SK-N-SH treated with all-trans-retinoic acid at 6 μM for 48 hours (cell line): ENCODE measurements around the gene OR2AK2.
A peak's percentile ranks its signal among the peaks of the same experiment; 100 is the strongest.

ENCODE experiments used
- ATAC-seq: fragments of 200-7000 bp; cut with Tn5 transposase; 3 replicates; pipeline ENCODE4 v1.9.1; 2020; ENCODE audit warnings: mild to moderate bottlenecking, moderate library complexity
- ARNTL ChIP-seq: fragments of 450-650 bp; formaldehyde crosslinking; IDR thresholded peaks from 2 replicates; pipeline ENCODE4 v1.5.0; 2020; ENCODE audit warnings: low read depth, mild to moderate bottlenecking, moderate library complexity, borderline replicate concordance
- BACH2 ChIP-seq: fragments of 250-450 bp; sonication (Bioruptor Pico); IDR thresholded peaks from 2 replicates; pipeline ENCODE4 v1.9.0; 2021; ENCODE audit warnings: mild to moderate bottlenecking, borderline replicate concordance
- CSDC2 ChIP-seq: fragments of 250-450 bp; sonication (Bioruptor Pico); IDR thresholded peaks from 2 replicates; pipeline ENCODE4 v1.5.0; 2020; ENCODE audit warnings: mild to moderate bottlenecking, moderate library complexity
- ESRRG ChIP-seq: fragments of 250-450 bp; sonication (Bioruptor Pico); IDR thresholded peaks from 2 replicates; pipeline ENCODE4 v1.6.1; 2021; ENCODE audit warnings: mild to moderate bottlenecking
- GLIS3 ChIP-seq: fragments of 250-450 bp; sonication (Bioruptor Pico); IDR thresholded peaks from 2 replicates; pipeline ENCODE4 v1.5.0; 2020; ENCODE audit warnings: mild to moderate bottlenecking, moderate library complexity
- ISL1 ChIP-seq: fragments of 250-450 bp; sonication (Bioruptor Pico); IDR thresholded peaks from 2 replicates; pipeline ENCODE4 v2.1.2; 2022; ENCODE audit warnings: mild to moderate bottlenecking, moderate library complexity
- OSR1 ChIP-seq: fragments of 250-450 bp; sonication (Bioruptor Pico); IDR thresholded peaks from 2 replicates; pipeline ENCODE4 v1.8.0; 2022; ENCODE audit warnings: moderate library complexity, mild to moderate bottlenecking, inconsistent platforms
- PPARA ChIP-seq: fragments of 250-450 bp; sonication (Bioruptor Pico); IDR thresholded peaks from 2 replicates; pipeline ENCODE4 v1.5.0; 2020; ENCODE audit warnings: mild to moderate bottlenecking, borderline replicate concordance
- RARB ChIP-seq: fragments of 250-450 bp; sonication (Bioruptor Pico); IDR thresholded peaks from 2 replicates; pipeline ENCODE4 v1.8.0; 2021; ENCODE audit warnings: mild to moderate bottlenecking, moderate library complexity
- SNAI2 ChIP-seq: fragments of 250-450 bp; sonication (Bioruptor Pico); IDR thresholded peaks from 2 replicates; pipeline ENCODE4 v1.5.0; 2020; ENCODE audit warnings: mild to moderate bottlenecking, moderate library complexity
- TCF4 ChIP-seq: fragments of 250-450 bp; sonication (Bioruptor Pico); IDR thresholded peaks from 2 replicates; pipeline ENCODE4 v1.8.0; 2021; ENCODE audit warnings: mild to moderate bottlenecking, moderate library complexity, borderline replicate concordance
- TOX ChIP-seq: fragments of 250-450 bp; sonication (Bioruptor Pico); IDR thresholded peaks from 2 replicates; pipeline ENCODE4 v1.8.0; 2021; ENCODE audit warnings: mild to moderate bottlenecking, moderate library complexity, borderline replicate concordance
- ZC3H10 ChIP-seq: fragments of 250-450 bp; sonication (Bioruptor Pico); IDR thresholded peaks from 2 replicates; pipeline ENCODE4 v1.5.1; 2021; ENCODE audit warnings: mild to moderate bottlenecking, moderate library complexity
- ZFP30 ChIP-seq: fragments of 450-650 bp; formaldehyde crosslinking; IDR thresholded peaks from 2 replicates; pipeline ENCODE4 v1.5.0; 2022; ENCODE audit warnings: mild to moderate bottlenecking, moderate library complexity
- ZNF565 ChIP-seq: fragments of 450-650 bp; formaldehyde crosslinking; conservative IDR thresholded peaks from 2 replicates; pipeline ENCODE4 v1.5.0; 2020; ENCODE audit warnings: low read depth, mild to moderate bottlenecking, moderate library complexity
- TF ChIP-seq, protein P1 (sequence below): fragments of 250-450 bp; sonication (Bioruptor Pico); IDR thresholded peaks from 2 replicates; pipeline ENCODE4 v1.5.0; 2020; ENCODE audit warnings: mild to moderate bottlenecking, moderate library complexity
- TF ChIP-seq, protein P2 (sequence below): fragments of 250-450 bp; sonication (Bioruptor Pico); IDR thresholded peaks from 2 replicates; pipeline ENCODE4 v1.8.0; 2020; ENCODE audit warnings: mild to moderate bottlenecking, moderate library complexity, borderline replicate concordance
- TF ChIP-seq, protein P3 (sequence below): fragments of 250-450 bp; sonication (Bioruptor Pico); IDR thresholded peaks from 2 replicates; pipeline ENCODE4 v1.8.0; 2021; ENCODE audit warnings: low read depth, mild to moderate bottlenecking, moderate library complexity, borderline replicate concordance
- TF ChIP-seq, protein P4 (sequence below): fragments of 250-450 bp; sonication (Bioruptor Pico); IDR thresholded peaks from 2 replicates; pipeline ENCODE4 v1.5.1; 2021; ENCODE audit warnings: mild to moderate bottlenecking, moderate library complexity

OR2AK2 gene

DNA sequence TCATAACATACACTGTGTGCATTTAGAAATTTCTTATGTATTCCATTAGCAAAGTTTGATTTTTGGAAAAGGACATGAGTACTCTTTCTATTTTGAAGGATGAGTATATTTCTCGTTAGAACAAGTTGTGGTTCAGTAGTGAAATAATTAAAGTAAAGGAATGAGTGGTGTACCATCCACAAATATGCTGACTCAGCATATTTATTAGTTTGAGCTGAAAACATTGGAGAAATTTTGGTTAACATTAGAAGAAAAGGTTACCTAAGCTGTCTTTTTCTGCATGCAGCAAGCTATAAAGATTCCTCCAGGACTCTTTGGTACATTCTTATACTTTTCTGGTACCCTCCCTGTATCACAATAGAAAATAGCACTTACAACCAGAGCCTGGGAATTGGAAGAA, 42.7 kb downstream of the OR2AK2 start:
- TF ChIP-seq ZC3H10 (no peak), BACH2 (peak; percentile 51; the same call in 1 of the 2 replicates)
- no peak for ATAC-seq

DNA sequence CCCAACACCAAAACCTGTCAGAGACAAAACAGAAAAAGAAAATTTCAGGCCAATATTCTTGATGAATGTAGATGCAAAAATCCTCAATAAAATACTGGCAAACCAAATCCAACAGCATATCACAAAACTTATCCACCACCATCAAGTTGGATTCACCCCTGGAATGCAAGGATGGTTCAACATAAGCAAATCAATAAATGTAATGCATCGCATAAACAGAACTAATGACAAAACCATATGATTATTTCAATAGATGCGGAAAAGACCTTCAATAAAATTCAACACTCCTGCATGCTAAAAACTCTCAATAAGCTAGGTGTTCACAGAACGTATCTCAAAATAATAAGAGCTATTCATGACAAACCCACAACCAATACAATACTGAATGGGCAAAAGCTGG, 44.6 kb downstream of the OR2AK2 start:
- no peak for TF ChIP-seq CSDC2
- TF ChIP-seq ZC3H10 = no peak
- no peak for TF ChIP-seq ZFP30
- no peak for TF ChIP-seq PPARA
- ATAC-seq = no peak

DNA sequence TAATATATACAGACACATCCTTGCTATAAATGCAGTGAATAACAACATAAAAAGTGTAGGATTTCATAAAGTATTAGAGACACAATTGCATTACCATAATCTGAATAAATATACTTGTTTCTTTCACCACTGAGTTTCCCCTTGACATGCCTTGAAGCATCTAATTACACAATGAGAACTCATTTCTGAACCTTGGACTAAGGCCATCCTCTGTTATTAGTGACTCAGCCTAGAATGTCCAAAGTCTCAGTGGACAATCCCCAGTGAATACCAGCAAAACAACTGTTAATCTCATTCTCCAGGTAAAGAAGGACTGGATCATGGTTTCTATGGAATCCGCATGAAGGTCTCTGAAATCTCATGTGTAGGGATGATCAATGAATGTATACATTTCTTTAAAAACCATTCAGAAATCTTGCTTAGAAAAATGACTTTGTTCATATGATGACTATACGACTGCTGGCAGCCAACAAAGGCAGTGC, 48.2 kb downstream of the OR2AK2 start, which contains the start of gene OR2L5:
OR2L5 (plus strand) TSS at position 432 of the 482 bp plus-strand sequence. CDS start 8,288 bp downstream, outside the sequence.
- no peak for ATAC-seq
- no peak for TF ChIP-seq ZNF565 (CRISPR knock-in tag)
- TF ChIP-seq TCF4 (CRISPR knock-in tag) = no peak
- TF ChIP-seq, protein P1, sequence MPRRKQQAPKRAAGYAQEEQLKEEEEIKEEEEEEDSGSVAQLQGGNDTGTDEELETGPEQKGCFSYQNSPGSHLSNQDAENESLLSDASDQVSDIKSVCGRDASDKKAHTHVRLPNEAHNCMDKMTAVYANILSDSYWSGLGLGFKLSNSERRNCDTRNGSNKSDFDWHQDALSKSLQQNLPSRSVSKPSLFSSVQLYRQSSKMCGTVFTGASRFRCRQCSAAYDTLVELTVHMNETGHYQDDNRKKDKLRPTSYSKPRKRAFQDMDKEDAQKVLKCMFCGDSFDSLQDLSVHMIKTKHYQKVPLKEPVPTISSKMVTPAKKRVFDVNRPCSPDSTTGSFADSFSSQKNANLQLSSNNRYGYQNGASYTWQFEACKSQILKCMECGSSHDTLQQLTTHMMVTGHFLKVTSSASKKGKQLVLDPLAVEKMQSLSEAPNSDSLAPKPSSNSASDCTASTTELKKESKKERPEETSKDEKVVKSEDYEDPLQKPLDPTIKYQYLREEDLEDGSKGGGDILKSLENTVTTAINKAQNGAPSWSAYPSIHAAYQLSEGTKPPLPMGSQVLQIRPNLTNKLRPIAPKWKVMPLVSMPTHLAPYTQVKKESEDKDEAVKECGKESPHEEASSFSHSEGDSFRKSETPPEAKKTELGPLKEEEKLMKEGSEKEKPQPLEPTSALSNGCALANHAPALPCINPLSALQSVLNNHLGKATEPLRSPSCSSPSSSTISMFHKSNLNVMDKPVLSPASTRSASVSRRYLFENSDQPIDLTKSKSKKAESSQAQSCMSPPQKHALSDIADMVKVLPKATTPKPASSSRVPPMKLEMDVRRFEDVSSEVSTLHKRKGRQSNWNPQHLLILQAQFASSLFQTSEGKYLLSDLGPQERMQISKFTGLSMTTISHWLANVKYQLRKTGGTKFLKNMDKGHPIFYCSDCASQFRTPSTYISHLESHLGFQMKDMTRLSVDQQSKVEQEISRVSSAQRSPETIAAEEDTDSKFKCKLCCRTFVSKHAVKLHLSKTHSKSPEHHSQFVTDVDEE (CRISPR knock-in tag) = no peak
- no peak for TF ChIP-seq ESRRG
- TF ChIP-seq BACH2 = no peak
- TF ChIP-seq ZFP30 = no peak
- TF ChIP-seq ISL1 (CRISPR knock-in tag) = no peak
- no peak for TF ChIP-seq CSDC2
- TF ChIP-seq, protein P2, sequence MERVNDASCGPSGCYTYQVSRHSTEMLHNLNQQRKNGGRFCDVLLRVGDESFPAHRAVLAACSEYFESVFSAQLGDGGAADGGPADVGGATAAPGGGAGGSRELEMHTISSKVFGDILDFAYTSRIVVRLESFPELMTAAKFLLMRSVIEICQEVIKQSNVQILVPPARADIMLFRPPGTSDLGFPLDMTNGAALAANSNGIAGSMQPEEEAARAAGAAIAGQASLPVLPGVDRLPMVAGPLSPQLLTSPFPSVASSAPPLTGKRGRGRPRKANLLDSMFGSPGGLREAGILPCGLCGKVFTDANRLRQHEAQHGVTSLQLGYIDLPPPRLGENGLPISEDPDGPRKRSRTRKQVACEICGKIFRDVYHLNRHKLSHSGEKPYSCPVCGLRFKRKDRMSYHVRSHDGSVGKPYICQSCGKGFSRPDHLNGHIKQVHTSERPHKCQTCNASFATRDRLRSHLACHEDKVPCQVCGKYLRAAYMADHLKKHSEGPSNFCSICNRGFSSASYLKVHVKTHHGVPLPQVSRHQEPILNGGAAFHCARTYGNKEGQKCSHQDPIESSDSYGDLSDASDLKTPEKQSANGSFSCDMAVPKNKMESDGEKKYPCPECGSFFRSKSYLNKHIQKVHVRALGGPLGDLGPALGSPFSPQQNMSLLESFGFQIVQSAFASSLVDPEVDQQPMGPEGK = no peak
- no peak for TF ChIP-seq RARB (CRISPR knock-in tag)
- TF ChIP-seq SNAI2 (CRISPR knock-in tag) = no peak
- no peak for TF ChIP-seq PPARA
- TF ChIP-seq, protein P3, sequence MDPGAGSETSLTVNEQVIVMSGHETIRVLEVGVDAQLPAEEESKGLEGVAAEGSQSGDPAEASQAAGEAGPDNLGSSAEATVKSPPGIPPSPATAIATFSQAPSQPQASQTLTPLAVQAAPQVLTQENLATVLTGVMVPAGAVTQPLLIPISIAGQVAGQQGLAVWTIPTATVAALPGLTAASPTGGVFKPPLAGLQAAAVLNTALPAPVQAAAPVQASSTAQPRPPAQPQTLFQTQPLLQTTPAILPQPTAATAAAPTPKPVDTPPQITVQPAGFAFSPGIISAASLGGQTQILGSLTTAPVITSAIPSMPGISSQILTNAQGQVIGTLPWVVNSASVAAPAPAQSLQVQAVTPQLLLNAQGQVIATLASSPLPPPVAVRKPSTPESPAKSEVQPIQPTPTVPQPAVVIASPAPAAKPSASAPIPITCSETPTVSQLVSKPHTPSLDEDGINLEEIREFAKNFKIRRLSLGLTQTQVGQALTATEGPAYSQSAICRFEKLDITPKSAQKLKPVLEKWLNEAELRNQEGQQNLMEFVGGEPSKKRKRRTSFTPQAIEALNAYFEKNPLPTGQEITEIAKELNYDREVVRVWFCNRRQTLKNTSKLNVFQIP = no peak
- TF ChIP-seq ZC3H10 = no peak

DNA sequence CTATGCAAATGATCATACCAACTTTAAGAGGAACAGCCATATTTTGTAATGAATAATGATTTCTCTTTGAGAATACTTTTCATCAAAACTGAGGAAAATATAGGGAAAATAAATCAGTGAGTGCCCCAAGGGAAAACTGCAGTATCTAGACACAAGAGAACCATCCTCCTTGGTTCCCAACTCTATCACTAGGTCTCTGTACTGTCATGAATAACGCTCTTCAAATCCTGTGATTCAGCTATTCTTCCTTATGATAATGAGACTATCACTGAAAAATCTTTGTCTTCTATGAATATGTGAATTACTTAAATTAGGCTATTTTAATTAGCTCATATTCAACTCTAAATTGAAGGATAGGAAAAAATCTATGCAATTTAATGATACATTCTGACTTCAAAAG, 50.8 kb downstream of the OR2AK2 start:
- ATAC-seq = no peak
- TF ChIP-seq GLIS3 (no peak), PPARA (no peak), TOX (CRISPR knock-in tag) (no peak), ZNF565 (CRISPR knock-in tag) (no peak), CSDC2 (no peak), OSR1 (CRISPR knock-in tag) (no peak), ARNTL (CRISPR knock-in tag) (no peak)
- TF ChIP-seq, protein P2 = no peak
- TF ChIP-seq, protein P4, sequence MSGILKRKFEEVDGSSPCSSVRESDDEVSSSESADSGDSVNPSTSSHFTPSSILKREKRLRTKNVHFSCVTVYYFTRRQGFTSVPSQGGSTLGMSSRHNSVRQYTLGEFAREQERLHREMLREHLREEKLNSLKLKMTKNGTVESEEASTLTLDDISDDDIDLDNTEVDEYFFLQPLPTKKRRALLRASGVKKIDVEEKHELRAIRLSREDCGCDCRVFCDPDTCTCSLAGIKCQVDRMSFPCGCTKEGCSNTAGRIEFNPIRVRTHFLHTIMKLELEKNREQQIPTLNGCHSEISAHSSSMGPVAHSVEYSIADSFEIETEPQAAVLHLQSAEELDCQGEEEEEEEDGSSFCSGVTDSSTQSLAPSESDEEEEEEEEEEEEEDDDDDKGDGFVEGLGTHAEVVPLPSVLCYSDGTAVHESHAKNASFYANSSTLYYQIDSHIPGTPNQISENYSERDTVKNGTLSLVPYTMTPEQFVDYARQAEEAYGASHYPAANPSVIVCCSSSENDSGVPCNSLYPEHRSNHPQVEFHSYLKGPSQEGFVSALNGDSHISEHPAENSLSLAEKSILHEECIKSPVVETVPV (CRISPR knock-in tag) = no peak
- TF ChIP-seq, protein P3 = no peak
- TF ChIP-seq, protein P1 (CRISPR knock-in tag) = no peak
